HepG2 (cell line): ENCODE measurements around the gene RPS6KB1. TPM values are rescaled to one million over a fixed set of nuclear protein-coding genes. Genes with fewer than 3 reads are reported as not detected.

Experiments used
- ATAC-seq: fragments of 200-7000 bp; cut with Tn5 transposase; 3 replicates; pipeline ENCODE4 v1.9.1; 2020; ENCODE audit warnings: mild to moderate bottlenecking, moderate library complexity
- BruUV-seq: library from RNA; stranded (reverse); fragments of 400-500 nt; replicated peaks from 2 replicates; lab custom pipeline; 2021; lab: Mats Ljungman, UMichigan
- CTCF ChIA-PET: fragments of 300-600 bp; formaldehyde crosslinking; extraction: SDS; loops from one replicate; lab custom pipeline; 2021; ENCODE audit warnings: low total read pairs, inconsistent platforms, low intra/inter-chr PET ratio; lab: Yijun Ruan, JAX
- POLR2A ChIA-PET: fragments of 350-600 bp; sonication (Branson Sonifier 250); formaldehyde crosslinking; loops from one replicate; lab custom pipeline; 2020; ENCODE audit warnings: antibody characterized with exemption, inconsistent platforms; lab: Yijun Ruan, JAX
- DNase-seq: peaks from one replicate; pipeline ENCODE4 v3.0.0-alpha.2; 2015; ENCODE audit warnings: low spot score
- FAIRE-seq: peaks from 3 replicates; lab custom pipeline; 2011; peaks lifted over from hg19 to GRCh38; lab: Jason Lieb, UNC
- H2AFZ ChIP-seq: one replicate; pipeline ENCODE4 v1.6.1; 2011; ENCODE audit warnings: low read length, inconsistent platforms
- H3K27ac ChIP-seq: fragments of 300-600 bp; 3 replicates; pipeline ENCODE4 v1.8.0; 2011; ENCODE audit warnings: mixed run types, mild to moderate bottlenecking, mixed read lengths, low read length, inconsistent platforms; ENCODE audit not compliant: insufficient read depth; ENCODE audit errors: extremely low read length
- H3K27me3 ChIP-seq, 2 experiments: fragments of 200-600 bp in 1 of 2; 2 replicates in 1 of 2; 3 replicates in 1 of 2; pipeline versions ENCODE4 v1.6.0 to v1.8.0; 2011; ENCODE audit warnings: low read length in 2 of 2, mild to moderate bottlenecking in 2 of 2, moderate library complexity in 2 of 2, inconsistent platforms in 1 of 2; ENCODE audit not compliant: insufficient read depth in 2 of 2, control insufficient read depth in 1 of 2
- H3K36me3 ChIP-seq, 2 experiments: fragments of 200-600 bp in 1 of 2; replicated peaks in 1 of 2; 2 replicates in 1 of 2; 3 replicates in 1 of 2; pipeline versions ENCODE4 v1.5.1 to v1.8.0; 2011; ENCODE audit warnings: low read length in 2 of 2, inconsistent platforms in 1 of 2; ENCODE audit not compliant: insufficient read depth in 2 of 2, control insufficient read depth in 1 of 2
- H3K4me1 ChIP-seq: 2 replicates; pipeline ENCODE4 v1.5.1; 2012; ENCODE audit warnings: low read length, inconsistent platforms; ENCODE audit not compliant: insufficient read depth
- H3K4me2 ChIP-seq: 2 replicates; pipeline ENCODE4 v1.6.0; 2011; ENCODE audit warnings: low read depth, low read length, inconsistent platforms
- H3K4me3 ChIP-seq, 3 experiments: fragments of 200-600 bp in 1 of 3; sonication (generic), shearing (Covaris generic) in 1 of 3; replicated peaks in 1 of 3; 2 replicates each; pipeline ENCODE4 v1.5.1; 2011 to 2016; ENCODE audit warnings: low read length in 3 of 3, inconsistent platforms in 2 of 3, low read depth in 2 of 3, mild to moderate bottlenecking in 2 of 3, control low read depth in 1 of 3, mixed read lengths in 1 of 3; ENCODE audit not compliant: insufficient read depth in 1 of 3
- H3K79me2 ChIP-seq: one replicate; pipeline ENCODE4 v1.6.1; 2011; ENCODE audit warnings: low read length, inconsistent platforms; ENCODE audit not compliant: insufficient read depth
- H3K9ac ChIP-seq: 2 replicates; pipeline ENCODE4 v1.6.0; 2011; ENCODE audit warnings: mild to moderate bottlenecking, low read depth, low read length, inconsistent platforms; ENCODE audit not compliant: insufficient read depth
- H3K9me3 ChIP-seq: 2 replicates; pipeline ENCODE4 v1.5.1; 2012; ENCODE audit warnings: mild to moderate bottlenecking, low read length
- H4K20me1 ChIP-seq: 2 replicates; pipeline ENCODE4 v1.6.0; 2011; ENCODE audit warnings: inconsistent platforms, mild to moderate bottlenecking, low read length, moderate library complexity; ENCODE audit not compliant: insufficient read depth
- JUN ChIP-seq: sonication (generic); formaldehyde crosslinking; IDR thresholded peaks from 2 replicates; pipeline ENCODE4 v1.4.0; 2020; ENCODE audit warnings: mild to moderate bottlenecking, missing genetic modification reagents
- ZNF619 ChIP-seq: sonication (generic); formaldehyde crosslinking; IDR thresholded peaks from 2 replicates; pipeline ENCODE4 v1.4.0; 2020; ENCODE audit warnings: mild to moderate bottlenecking, missing genetic modification reagents
- whole genome bisulfite sequencing: methylation state at CpG from one replicate; pipeline ENCODE4 v1.1.6; 2017; ENCODE audit warnings: low lambda C conversion rate; 5-methylcytosine and 5-hydroxymethylcytosine counted together
- in situ Hi-C: cut with HindIII; loops from 2 replicates; pipeline ENCODE4 v1.10.0; 2017; ENCODE audit warnings: low pct_unique_long_range_greater_than_20kb; ENCODE audit not compliant: extremely low pct_ligation_motif_present
- intact Hi-C: fragments of 100-400 bp; cut with micrococcal nuclease; formaldehyde crosslinking; loops from one replicate; pipeline ENCODE4 v1.10.0; 2022; ENCODE audit not compliant: unreplicated experiment
- polyA plus RNA-seq, 8 experiments: library from polyadenylated mRNA; depleted of rRNA in 3 of 8; stranded (reverse) in 7 of 8; unstranded in 1 of 8; fragments of >200 nt; fragmentation: Illumina TruSeq in 4 of 8; extraction: Trizol in 4 of 8; gene quantifications; 2 replicates each; pipeline versions ENCODE4 v1.2.1 to v1.2.3, GENCODE V29; 2011 to 2016; ENCODE audit warnings: low read depth in 4 of 8, missing spikeins in 1 of 8, mixed read lengths in 1 of 8; ENCODE audit not compliant: insufficient read depth in 1 of 8
- total RNA-seq, 5 experiments: library from RNA; depleted of rRNA; stranded (reverse); fragments of >200 nt; fragmentation: Illumina TruSeq; extraction: Trizol; gene quantifications; 2 replicates each; pipeline ENCODE4 v1.2.3, GENCODE V29; 2016; ENCODE audit warnings: low read depth in 1 of 5
- TF ChIP-seq, protein P1 (sequence below): sonication (generic); formaldehyde crosslinking; conservative IDR thresholded peaks from 2 replicates; pipeline ENCODE4 v1.4.0; 2020; ENCODE audit warnings: missing genetic modification reagents
- TF ChIP-seq, protein P2 (sequence below), 2 experiments: sonication (generic) in 1 of 2; formaldehyde crosslinking in 1 of 2; IDR thresholded peaks; 2 replicates each; pipeline versions ENCODE4 v1.4.0 to v1.6.1; 2018 to 2020; ENCODE audit warnings: missing genetic modification reagents in 2 of 2, borderline replicate concordance in 1 of 2, low read depth in 1 of 2, mild to moderate bottlenecking in 1 of 2, missing biosample characterization in 1 of 2

The RPS6KB1 gene
- total and polyA plus RNA-seq, 2 of the 13 experiments (the other 11 are each of a cell fraction or from before 2014, with no cell fraction given): 16.5 to 42.2 TPM

DNA sequence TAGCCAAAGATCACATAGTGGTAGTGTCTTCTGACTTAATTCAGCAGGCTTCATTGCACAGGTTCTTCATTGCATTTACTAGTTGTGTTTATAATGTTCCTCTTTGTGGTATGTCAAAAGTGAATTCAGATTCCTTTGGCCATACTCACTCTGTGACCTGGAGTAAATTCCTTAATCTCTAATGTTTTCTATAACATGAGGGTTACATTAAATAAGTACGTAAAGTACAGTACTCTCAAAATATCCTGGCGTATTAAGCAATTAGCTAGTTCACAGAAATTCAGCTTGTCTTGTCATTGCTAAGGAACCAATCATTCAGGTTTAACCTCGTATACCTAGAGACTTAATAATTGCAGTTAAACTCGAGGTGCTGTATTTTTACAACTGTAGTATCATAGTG, 4.2 kb downstream of the RPS6KB1 start:
- WGBS: 88% methylated on average over 4 of the region's 4 CpGs
- ATAC-seq: no peak
- no peaks in the 10 kb centered on the region; a peak in 1 of 5 replicates for H3K27me3 ChIP-seq
- H2AFZ ChIP-seq: no peak overlapping the region
- POLR2A ChIA-PET: interaction anchor here (0.6 kb wide), 1 partner anchor 31 kb away, joined by 3 read pairs; no protein-coding TSS in a partner anchor
- FAIRE-seq: no peak
- no peaks in the 10 kb centered on the region for H3K9me3 ChIP-seq
- intact Hi-C loops (no loop called here), in situ Hi-C loops (no loop called here)
- TF ChIP-seq ZNF619 (CRISPR knock-in tag) (no peak), JUN (CRISPR knock-in tag) (no peak)
- TF ChIP-seq, protein P1, sequence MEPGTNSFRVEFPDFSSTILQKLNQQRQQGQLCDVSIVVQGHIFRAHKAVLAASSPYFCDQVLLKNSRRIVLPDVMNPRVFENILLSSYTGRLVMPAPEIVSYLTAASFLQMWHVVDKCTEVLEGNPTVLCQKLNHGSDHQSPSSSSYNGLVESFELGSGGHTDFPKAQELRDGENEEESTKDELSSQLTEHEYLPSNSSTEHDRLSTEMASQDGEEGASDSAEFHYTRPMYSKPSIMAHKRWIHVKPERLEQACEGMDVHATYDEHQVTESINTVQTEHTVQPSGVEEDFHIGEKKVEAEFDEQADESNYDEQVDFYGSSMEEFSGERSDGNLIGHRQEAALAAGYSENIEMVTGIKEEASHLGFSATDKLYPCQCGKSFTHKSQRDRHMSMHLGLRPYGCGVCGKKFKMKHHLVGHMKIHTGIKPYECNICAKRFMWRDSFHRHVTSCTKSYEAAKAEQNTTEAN (CRISPR knock-in tag): no peak
- TF ChIP-seq, protein P2, sequence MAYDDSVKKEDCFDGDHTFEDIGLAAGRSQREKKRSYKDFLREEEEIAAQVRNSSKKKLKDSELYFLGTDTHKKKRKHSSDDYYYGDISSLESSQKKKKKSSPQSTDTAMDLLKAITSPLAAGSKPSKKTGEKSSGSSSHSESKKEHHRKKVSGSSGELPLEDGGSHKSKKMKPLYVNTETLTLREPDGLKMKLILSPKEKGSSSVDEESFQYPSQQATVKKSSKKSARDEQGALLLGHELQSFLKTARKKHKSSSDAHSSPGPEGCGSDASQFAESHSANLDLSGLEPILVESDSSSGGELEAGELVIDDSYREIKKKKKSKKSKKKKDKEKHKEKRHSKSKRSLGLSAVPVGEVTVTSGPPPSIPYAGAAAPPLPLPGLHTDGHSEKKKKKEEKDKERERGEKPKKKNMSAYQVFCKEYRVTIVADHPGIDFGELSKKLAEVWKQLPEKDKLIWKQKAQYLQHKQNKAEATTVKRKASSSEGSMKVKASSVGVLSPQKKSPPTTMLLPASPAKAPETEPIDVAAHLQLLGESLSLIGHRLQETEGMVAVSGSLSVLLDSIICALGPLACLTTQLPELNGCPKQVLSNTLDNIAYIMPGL (CRISPR knock-in tag; IDR thresholded peaks at IDR 0.05; ENCODE audit: borderline replicate concordance in 1 of 2, low read depth in 1 of 2): no peak
- H4K20me1 ChIP-seq: peaks cover 15% of the 10 kb centered on the region; the same call in 1 of the 2 replicates
- no peak overlapping the region for H3K9ac ChIP-seq
- TSS peak; percentile 14 for BruUV-seq
- H3K36me3 ChIP-seq: peaks cover 2 to 11% of the 10 kb centered on the region in 2 experiments; a peak in 3 of 5 replicates
- H3K4me1 ChIP-seq: peaks cover 37% of the 10 kb centered on the region
- no peak overlapping the region for H3K27ac ChIP-seq
- CTCF ChIA-PET: no interaction called here
- no peak overlapping the region for H3K4me2 ChIP-seq
- H3K4me3 ChIP-seq: no peak overlapping the region
- no peak for DNase-seq
- H3K79me2 ChIP-seq: peaks cover 87% of the 10 kb centered on the region
